IMR-90 (cell line): ENCODE data around the gene AXDND1. TPM values are rescaled to one million over a fixed set of nuclear protein-coding genes. Genes with fewer than 3 reads are reported as not detected.

Source experiments
- ATAC-seq: fragments of 200-7000 bp; cut with Tn5 transposase; 2 replicates; pipeline ENCODE4 v1.9.1; 2020; ENCODE audit warnings: low read depth, mild to moderate bottlenecking, moderate library complexity
- BruUV-seq: library from RNA; stranded (reverse); fragments of 400-500 nt; replicated peaks from 2 replicates; lab custom pipeline; 2021; lab: Mats Ljungman, UMichigan
- CTCF ChIA-PET: fragments of 300-600 bp; formaldehyde crosslinking; extraction: SDS; loops from one replicate; lab custom pipeline; 2021; ENCODE audit warnings: antibody characterized with exemption; lab: Yijun Ruan, JAX
- POLR2A ChIA-PET: fragments of 300-600 bp; sonication (Branson Sonifier 250); formaldehyde crosslinking; loops from one replicate; lab custom pipeline; 2022; ENCODE audit warnings: antibody characterized with exemption; ENCODE audit not compliant: unreplicated experiment; lab: Charles Lee
- DNase-seq: peaks from one replicate; pipeline ENCODE4 v3.0.0; 2013
- H2AFZ ChIP-seq: replicated peaks from 2 replicates; pipeline ENCODE3; 2013; ENCODE audit warnings: low read length, mild to moderate bottlenecking; ENCODE audit not compliant: poor library complexity
- H2AK5ac ChIP-seq: 2 replicates; pipeline ENCODE4 v1.6.1; 2013; ENCODE audit warnings: low read depth, low read length, inconsistent platforms
- H2AK9ac ChIP-seq: replicated peaks from 2 replicates; pipeline ENCODE3; 2013; ENCODE audit warnings: mild to moderate bottlenecking, low read depth, low read length, moderate library complexity; ENCODE audit not compliant: poor library complexity
- H2BK120ac ChIP-seq: 2 replicates; pipeline ENCODE4 v1.6.1; 2013; ENCODE audit warnings: low read depth, low read length, inconsistent platforms
- H2BK15ac ChIP-seq: 3 replicates; pipeline ENCODE4 v1.6.1; 2013; ENCODE audit warnings: low read depth, low read length, inconsistent platforms
- H2BK20ac ChIP-seq: 2 replicates; pipeline ENCODE4 v1.6.1; 2013; ENCODE audit warnings: low read depth, mild to moderate bottlenecking, inconsistent platforms, low read length, moderate library complexity
- H2BK5ac ChIP-seq: 2 replicates; pipeline ENCODE4 v1.6.1; 2013; ENCODE audit warnings: mild to moderate bottlenecking, low read depth, low read length, inconsistent platforms; ENCODE audit not compliant: poor library complexity, severe bottlenecking
- H3K14ac ChIP-seq: replicated peaks from 2 replicates; pipeline ENCODE4 v1.6.1; 2013; ENCODE audit warnings: low read depth, low read length, inconsistent platforms
- H3K18ac ChIP-seq: 2 replicates; pipeline ENCODE4 v1.6.1; 2013; ENCODE audit warnings: low read depth, low read length, control low read depth
- H3K23ac ChIP-seq: 2 replicates; pipeline ENCODE4 v1.6.1; 2013; ENCODE audit warnings: low read depth, low read length, inconsistent platforms
- H3K27ac ChIP-seq: 2 replicates; pipeline ENCODE4 v1.5.1; 2013; ENCODE audit warnings: mild to moderate bottlenecking, control low read depth, low read length; ENCODE audit not compliant: insufficient read depth
- H3K27me3 ChIP-seq: 2 replicates; pipeline ENCODE4 v1.6.1; 2013; ENCODE audit warnings: low read length; ENCODE audit not compliant: control insufficient read depth, insufficient read depth
- H3K36me3 ChIP-seq: 2 replicates; pipeline ENCODE4 v1.6.1; 2013; ENCODE audit warnings: low read length, mixed read lengths; ENCODE audit not compliant: control insufficient read depth, insufficient read depth
- H3K4ac ChIP-seq: 2 replicates; pipeline ENCODE4 v1.6.1; 2013; ENCODE audit warnings: low read depth, low read length, inconsistent platforms
- H3K4me1 ChIP-seq: 2 replicates; pipeline ENCODE4 v1.6.1; 2013; ENCODE audit warnings: low read length, mixed read lengths; ENCODE audit not compliant: control insufficient read depth, insufficient read depth
- H3K4me2 ChIP-seq: 2 replicates; pipeline ENCODE4 v1.6.1; 2013; ENCODE audit warnings: low read depth, mild to moderate bottlenecking, control low read depth, low read length, moderate library complexity
- H3K4me3 ChIP-seq: 2 replicates; pipeline ENCODE4 v1.5.1; 2013; ENCODE audit warnings: low read depth, mild to moderate bottlenecking, control low read depth, low read length, moderate library complexity; ENCODE audit not compliant: insufficient read depth
- H3K56ac ChIP-seq: 2 replicates; pipeline ENCODE4 v1.6.1; 2013; ENCODE audit warnings: low read length, inconsistent platforms; ENCODE audit not compliant: insufficient read depth; ENCODE audit errors: extremely low read depth
- H3K79me1 ChIP-seq, 2 experiments: 2 replicates each; pipeline ENCODE4 v1.6.1; 2013; ENCODE audit warnings: low read length in 2 of 2, inconsistent platforms in 1 of 2, low read depth in 1 of 2
- H3K9ac ChIP-seq: 2 replicates; pipeline ENCODE4 v1.6.1; 2013; ENCODE audit warnings: low read depth, low read length, control low read depth
- H3K9me1 ChIP-seq: 2 replicates; pipeline ENCODE4 v1.6.1; 2013; ENCODE audit warnings: low read length, inconsistent platforms; ENCODE audit not compliant: insufficient read depth
- H3K9me3 ChIP-seq: 2 replicates; pipeline ENCODE4 v1.6.1; 2013; ENCODE audit warnings: low read length; ENCODE audit not compliant: control insufficient read depth, insufficient read depth
- H4K20me1 ChIP-seq: 2 replicates; pipeline ENCODE4 v1.6.1; 2013; ENCODE audit warnings: low read length, inconsistent platforms; ENCODE audit not compliant: insufficient read depth
- H4K5ac ChIP-seq: 2 replicates; pipeline ENCODE4 v1.6.1; 2013; ENCODE audit warnings: mild to moderate bottlenecking, low read depth, low read length, control low read depth
- H4K8ac ChIP-seq, 2 experiments: 2 replicates each; pipeline ENCODE4 v1.6.1; 2013; ENCODE audit warnings: low read depth in 2 of 2, low read length in 2 of 2, control low read depth in 1 of 2, inconsistent platforms in 1 of 2
- H4K91ac ChIP-seq: 2 replicates; pipeline ENCODE4 v1.6.1; 2013; ENCODE audit warnings: low read depth, low read length, inconsistent platforms; ENCODE audit not compliant: insufficient read depth
- BHLHE40 ChIP-seq: fragments of 150-350 bp; IDR thresholded peaks from 2 replicates; pipeline ENCODE4 v1.6.1; 2016; ENCODE audit warnings: mild to moderate bottlenecking, low read depth, low read length
- CEBPB ChIP-seq: IDR thresholded peaks from 2 replicates; pipeline ENCODE4 v1.6.1; 2012; ENCODE audit warnings: low read depth, low read length, improper control_type of control experiment
- CHD1 ChIP-seq: IDR thresholded peaks from 2 replicates; pipeline ENCODE4 v1.6.1; 2012; ENCODE audit warnings: low read depth, low read length, improper control_type of control experiment
- CTCF ChIP-seq: conservative IDR thresholded peaks from 2 replicates; pipeline ENCODE4 v1.5.1; 2012; ENCODE audit warnings: mild to moderate bottlenecking, low read depth, low read length, improper control_type of control experiment
- FOS ChIP-seq: fragments of 150-350 bp; IDR thresholded peaks from 2 replicates; pipeline ENCODE4 v1.6.1; 2016; ENCODE audit warnings: low read depth, low read length
- MAZ ChIP-seq: IDR thresholded peaks from 2 replicates; pipeline ENCODE4 v1.6.1; 2012; ENCODE audit warnings: low read depth, mild to moderate bottlenecking, low read length, improper control_type of control experiment, moderate library complexity, borderline replicate concordance
- MXI1 ChIP-seq: IDR thresholded peaks from 2 replicates; pipeline ENCODE4 v1.6.1; 2012; ENCODE audit warnings: low read depth, mild to moderate bottlenecking, low read length, moderate library complexity, borderline replicate concordance
- NFE2L2 ChIP-seq: fragments of 150-350 bp; IDR thresholded peaks from 2 replicates; pipeline ENCODE4 v1.6.1; 2016; ENCODE audit warnings: low read depth, mild to moderate bottlenecking, low read length
- POLR2A ChIP-seq: IDR thresholded peaks from 2 replicates; pipeline ENCODE4 v1.6.1; 2012; ENCODE audit warnings: mild to moderate bottlenecking, low read depth, low read length
- RAD21 ChIP-seq: IDR thresholded peaks from 2 replicates; pipeline ENCODE4 v1.6.1; 2012; ENCODE audit warnings: low read length, improper control_type of control experiment
- RFX5 ChIP-seq: IDR thresholded peaks from 2 replicates; pipeline ENCODE4 v1.8.0; 2012; ENCODE audit warnings: low read depth, mild to moderate bottlenecking, low read length, moderate library complexity
- SMC3 ChIP-seq: fragments of 150-350 bp; IDR thresholded peaks from 2 replicates; pipeline ENCODE4 v1.6.1; 2016; ENCODE audit warnings: low read depth, mild to moderate bottlenecking, antibody characterized with exemption, low read length, moderate library complexity
- USF2 ChIP-seq: fragments of 150-350 bp; IDR thresholded peaks from 2 replicates; pipeline ENCODE4 v1.6.1; 2017; ENCODE audit warnings: mild to moderate bottlenecking, antibody characterized with exemption, low read length, low read depth
- dilution Hi-C: fragments of 300-500 bp; cut with HindIII; formaldehyde crosslinking; loops from one replicate; pipeline ENCODE4 v1.14.3; 2018; ENCODE audit warnings: low sequenced_read_pairs; ENCODE audit not compliant: unreplicated experiment
- in situ Hi-C: fragments of 300-500 bp; cut with MboI; formaldehyde crosslinking; loops from 3 replicates; pipeline ENCODE4 v1.14.3; 2019; ENCODE audit warnings: low sequenced_read_pairs, inconsistent platforms, mixed read lengths
- intact Hi-C: fragments of 100-400 bp; cut with micrococcal nuclease; formaldehyde crosslinking; loops from 2 replicates; pipeline ENCODE4 v1.10.0; 2022
- polyA plus RNA-seq, 3 experiments: library from polyadenylated mRNA; depleted of rRNA; stranded (reverse); fragments of >200 nt; gene quantifications; 2 replicates each; pipeline ENCODE4 v1.2.3, GENCODE V29; 2012; ENCODE audit warnings: low replicate concordance in 1 of 3
- total RNA-seq: library from RNA; depleted of rRNA; stranded (reverse); fragments of >200 nt; gene quantifications from 2 replicates; pipeline ENCODE4 v1.2.3, GENCODE V29; 2012

AXDND1 gene
- total and polyA plus RNA-seq, 2 of the 4 experiments (the other 2 are of a cell fraction) = not detected

- H3K9me1 ChIP-seq = no peaks in the 10 kb centered on the region
- in situ Hi-C loops = no loop called here
- H3K56ac ChIP-seq = no peak overlapping the region
- H2AFZ ChIP-seq = no peak overlapping the region
- dilution Hi-C loops = no loop called here
- H3K4ac ChIP-seq = no peak overlapping the region
- H3K27me3 ChIP-seq = no peaks in the 10 kb centered on the region
- H3K27ac ChIP-seq = no peak overlapping the region
- H2AK9ac ChIP-seq = no peak overlapping the region
- H3K4me2 ChIP-seq = no peak overlapping the region
- no peak overlapping the region for H3K18ac ChIP-seq
- no peaks in the 10 kb centered on the region for H3K79me1 ChIP-seq
- no peak for TF ChIP-seq CTCF
- TF ChIP-seq RFX5 = no peak
- TF ChIP-seq POLR2A = no peak
- no peak for TF ChIP-seq CEBPB
- TF ChIP-seq FOS = no peak
- TF ChIP-seq RAD21 = no peak
- no peak for TF ChIP-seq MXI1
- TF ChIP-seq CHD1 = no peak
- TF ChIP-seq BHLHE40 = no peak
- no peak for TF ChIP-seq MAZ
- TF ChIP-seq USF2 = no peak
- no peak for TF ChIP-seq NFE2L2
- no peak for TF ChIP-seq SMC3
- H3K9me3 ChIP-seq = no peaks in the 10 kb centered on the region
- H2BK20ac ChIP-seq = no peak overlapping the region
- no peak overlapping the region for H2BK5ac ChIP-seq
- H2BK120ac ChIP-seq = no peak overlapping the region
- H3K4me3 ChIP-seq = no peak overlapping the region
- no peak overlapping the region for H3K23ac ChIP-seq
- ATAC-seq (no peak), DNase-seq (no peak)
- no peak overlapping the region for H4K5ac ChIP-seq
- no peak overlapping the region for H3K14ac ChIP-seq
- H4K91ac ChIP-seq = no peak overlapping the region
- no peak overlapping the region for H4K8ac ChIP-seq
- H3K4me1 ChIP-seq = no peaks in the 10 kb centered on the region
- ChIA-PET POLR2A (no interaction called here), CTCF (no interaction called here)
- H2BK15ac ChIP-seq = no peak overlapping the region
- no TSS peak for BruUV-seq
- no peak overlapping the region for H2AK5ac ChIP-seq
- H3K36me3 ChIP-seq = no peaks in the 10 kb centered on the region
- no peak overlapping the region for H3K9ac ChIP-seq
- intact Hi-C loops = no loop called here
- no peaks in the 10 kb centered on the region for H4K20me1 ChIP-seq
Observed at GRCh38 chr1:179380299-179380698, 14.5 kb downstream of the AXDND1 start.
